Measurements from ENCODE around the gene DPYSL5. TPM values are rescaled to one million over a fixed set of nuclear protein-coding genes. Genes with fewer than 3 reads are reported as not detected.

The DPYSL5 gene
- total RNA-seq, 2 donors from 2014 or later: 3.1 to 3.5 TPM

GRCh38 chr2:26982102-26982742 is 134.3 kb downstream of the DPYSL5 start:
- H3K27ac Mint-ChIP-seq: no peak overlapping the region
- TF ChIP-seq, protein P1, sequence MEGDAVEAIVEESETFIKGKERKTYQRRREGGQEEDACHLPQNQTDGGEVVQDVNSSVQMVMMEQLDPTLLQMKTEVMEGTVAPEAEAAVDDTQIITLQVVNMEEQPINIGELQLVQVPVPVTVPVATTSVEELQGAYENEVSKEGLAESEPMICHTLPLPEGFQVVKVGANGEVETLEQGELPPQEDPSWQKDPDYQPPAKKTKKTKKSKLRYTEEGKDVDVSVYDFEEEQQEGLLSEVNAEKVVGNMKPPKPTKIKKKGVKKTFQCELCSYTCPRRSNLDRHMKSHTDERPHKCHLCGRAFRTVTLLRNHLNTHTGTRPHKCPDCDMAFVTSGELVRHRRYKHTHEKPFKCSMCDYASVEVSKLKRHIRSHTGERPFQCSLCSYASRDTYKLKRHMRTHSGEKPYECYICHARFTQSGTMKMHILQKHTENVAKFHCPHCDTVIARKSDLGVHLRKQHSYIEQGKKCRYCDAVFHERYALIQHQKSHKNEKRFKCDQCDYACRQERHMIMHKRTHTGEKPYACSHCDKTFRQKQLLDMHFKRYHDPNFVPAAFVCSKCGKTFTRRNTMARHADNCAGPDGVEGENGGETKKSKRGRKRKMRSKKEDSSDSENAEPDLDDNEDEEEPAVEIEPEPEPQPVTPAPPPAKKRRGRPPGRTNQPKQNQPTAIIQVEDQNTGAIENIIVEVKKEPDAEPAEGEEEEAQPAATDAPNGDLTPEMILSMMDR (conservative IDR thresholded peaks at IDR 0.05): peak; percentile 62
- Histone ChIP-seq H3K27ac (ENCODE audit: low read depth, low read length) (no peak overlapping the region), H3K36me3 (ENCODE audit: control insufficient read depth, insufficient read depth, low read length) (no peaks in the 10 kb centered on the region), H3K4me3 (ENCODE audit: low read length) (no peak overlapping the region), H3K9ac (ENCODE audit: extremely low read depth, low read length, poor library complexity, severe bottlenecking) (no peak overlapping the region), H3K27me3 (ENCODE audit: control insufficient read depth, insufficient read depth, low read length, poor library complexity, severe bottlenecking) (no peaks in the 10 kb centered on the region), H3K9me3 (ENCODE audit: control insufficient read depth, low read length) (no peaks in the 10 kb centered on the region), H3K4me1 (ENCODE audit: control insufficient read depth, insufficient read depth, low read length) (no peaks in the 10 kb centered on the region)
- DNase-seq: peak; percentile 73
- no peaks in the 10 kb centered on the region for H3K36me3 Mint-ChIP-seq (ENCODE audit: low read depth)
- H3K9me3 Mint-ChIP-seq: no peaks in the 10 kb centered on the region
- 82% methylated on average over 2 of the region's 2 CpGs for WGBS, 2 experiments (ENCODE audit: insufficient coverage in 1 of 2, insufficient read length in 1 of 2)
- H3K4me3 Mint-ChIP-seq: no peak overlapping the region
- H3K4me1 Mint-ChIP-seq: peaks cover 6% of the 10 kb centered on the region
- peaks cover 12% of the 10 kb centered on the region for H3K27me3 Mint-ChIP-seq (ENCODE audit: insufficient read depth)

DNA sequence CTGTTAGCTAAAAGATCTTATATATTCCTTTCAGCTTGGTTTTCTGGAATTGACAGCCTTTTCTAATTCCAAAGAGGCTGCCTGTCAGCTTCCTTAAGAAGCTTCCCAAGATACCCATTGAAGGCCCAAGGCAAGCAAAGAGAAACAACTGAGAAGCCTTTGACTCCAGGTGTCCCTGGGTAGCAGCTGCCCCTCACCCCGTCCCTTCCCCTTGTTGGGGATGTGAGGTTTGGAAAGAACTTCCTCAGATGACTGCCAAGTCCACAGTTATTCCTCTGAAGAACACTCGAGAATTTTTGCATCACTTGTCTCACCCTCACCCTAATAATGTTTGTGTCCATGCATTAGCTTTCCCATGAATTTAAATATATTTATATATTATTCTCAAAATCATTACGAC is 135.8 kb downstream of the DPYSL5 start:
- TF ChIP-seq, protein P1 (conservative IDR thresholded peaks at IDR 0.05): no peak
- Histone ChIP-seq H3K27me3 (ENCODE audit: control insufficient read depth, insufficient read depth, low read length, poor library complexity, severe bottlenecking) (no peaks in the 10 kb centered on the region), H3K9me3 (ENCODE audit: control insufficient read depth, low read length) (no peaks in the 10 kb centered on the region), H3K27ac (ENCODE audit: low read depth, low read length) (no peak overlapping the region), H3K9ac (ENCODE audit: extremely low read depth, low read length, poor library complexity, severe bottlenecking) (no peak overlapping the region), H3K36me3 (ENCODE audit: control insufficient read depth, insufficient read depth, low read length) (no peaks in the 10 kb centered on the region), H3K4me3 (ENCODE audit: low read length) (no peak overlapping the region), H3K4me1 (ENCODE audit: control insufficient read depth, insufficient read depth, low read length) (no peaks in the 10 kb centered on the region)
- no peak for DNase-seq
- H3K27me3 Mint-ChIP-seq (ENCODE audit: insufficient read depth): peaks cover 8% of the 10 kb centered on the region
- H3K4me3 Mint-ChIP-seq: no peak overlapping the region
- no peaks in the 10 kb centered on the region for H3K9me3 Mint-ChIP-seq
- 80 to 84% methylated on average over 1 to 2 of the region's 3 CpGs for WGBS, 2 experiments (ENCODE audit: insufficient coverage in 1 of 2, insufficient read length in 1 of 2)
- no peak overlapping the region for H3K27ac Mint-ChIP-seq
- no peaks in the 10 kb centered on the region for H3K36me3 Mint-ChIP-seq (ENCODE audit: low read depth)
- peaks cover 6% of the 10 kb centered on the region for H3K4me1 Mint-ChIP-seq

GRCh38 chr2:26985807-26986206 is 137.9 kb downstream of the DPYSL5 start:
- Histone ChIP-seq H3K9ac (ENCODE audit: extremely low read depth, low read length, poor library complexity, severe bottlenecking) (no peak overlapping the region), H3K27me3 (ENCODE audit: control insufficient read depth, insufficient read depth, low read length, poor library complexity, severe bottlenecking) (no peaks in the 10 kb centered on the region), H3K27ac (ENCODE audit: low read depth, low read length) (no peak overlapping the region), H3K9me3 (ENCODE audit: control insufficient read depth, low read length) (no peaks in the 10 kb centered on the region), H3K4me3 (ENCODE audit: low read length) (no peak overlapping the region), H3K36me3 (ENCODE audit: control insufficient read depth, insufficient read depth, low read length) (no peaks in the 10 kb centered on the region), H3K4me1 (ENCODE audit: control insufficient read depth, insufficient read depth, low read length) (no peaks in the 10 kb centered on the region)
- Mint-ChIP-seq H3K27ac (no peak overlapping the region), H3K4me1 (peaks cover 6% of the 10 kb centered on the region), H3K4me3 (no peak overlapping the region), H3K9me3 (no peaks in the 10 kb centered on the region), H3K27me3 (ENCODE audit: insufficient read depth) (peaks cover 6% of the 10 kb centered on the region), H3K36me3 (ENCODE audit: low read depth) (no peaks in the 10 kb centered on the region)
- WGBS, 2 experiments (ENCODE audit: insufficient coverage in 1 of 2, insufficient read length in 1 of 2): 82 to 96% methylated on average over 4 of the region's 4 CpGs
- DNase-seq: no peak
- TF ChIP-seq, protein P1 (conservative IDR thresholded peaks at IDR 0.05): no peak
